HG02610 (cell line): ENCODE results near the gene TOP3B.

Experiments used
- ATAC-seq: cut with Tn5 transposase; IDR thresholded peaks from one replicate; pipeline ENCODE4 v1.9.1; 2021; ENCODE audit warnings: mild to moderate bottlenecking, moderate library complexity; ENCODE audit not compliant: unreplicated experiment

TOP3B gene

GRCh38 chr22:21980547-21980946 lies 2.0 kb downstream of the TOP3B start:
- no peak for ATAC-seq

GRCh38 chr22:21978564-21979386 lies 3.8 kb downstream of the TOP3B start:
- ATAC-seq = no peak

GRCh38 chr22:21977814-21978213 lies 4.8 kb downstream of the TOP3B start:
- no peak for ATAC-seq

- ATAC-seq = no peak
These were observed 6.7 kb downstream of the TOP3B start for GRCh38 chr22:21975854-21976345.

GRCh38 chr22:21975273-21975672 lies 7.3 kb downstream of the TOP3B start:
- ATAC-seq = no peak

GRCh38 chr22:21974058-21974649 lies 8.4 kb downstream of the TOP3B start:
- ATAC-seq = no peak

GRCh38 chr22:21972806-21973205 lies 9.8 kb downstream of the TOP3B start:
- no peak for ATAC-seq

GRCh38 chr22:21972293-21972779 lies 10.3 kb downstream of the TOP3B start:
- no peak for ATAC-seq

GRCh38 chr22:21971858-21972275 lies 10.7 kb downstream of the TOP3B start:
- no peak for ATAC-seq

GRCh38 chr22:21970800-21971617 lies 11.6 kb downstream of the TOP3B start:
- ATAC-seq = no peak

GRCh38 chr22:21970037-21970799 lies 12.4 kb downstream of the TOP3B start:
- no peak for ATAC-seq

- ATAC-seq = no peak
These were observed 14.0 kb downstream of the TOP3B start for GRCh38 chr22:21968452-21969129.

- no peak for ATAC-seq
These were observed 14.8 kb downstream of the TOP3B start for GRCh38 chr22:21967693-21968271.

- no peak for ATAC-seq
These were observed 15.7 kb downstream of the TOP3B start for GRCh38 chr22:21966643-21967516.

- ATAC-seq = no peak
These were observed 16.8 kb downstream of the TOP3B start for GRCh38 chr22:21965762-21966288.

- no peak for ATAC-seq
These were observed 17.6 kb downstream of the TOP3B start for GRCh38 chr22:21964918-21965484.

GRCh38 chr22:21964234-21964633 lies 18.4 kb downstream of the TOP3B start:
- no peak for ATAC-seq

GRCh38 chr22:21963790-21964211 lies 18.8 kb downstream of the TOP3B start:
- ATAC-seq = no peak
